GM21390 (cell line): Measurements from ENCODE around the gene MLH3.

ENCODE experiments used
- ATAC-seq: cut with Tn5 transposase; IDR thresholded peaks from one replicate; pipeline ENCODE4 v1.9.1; 2021; ENCODE audit not compliant: unreplicated experiment

MLH3 gene

DNA sequence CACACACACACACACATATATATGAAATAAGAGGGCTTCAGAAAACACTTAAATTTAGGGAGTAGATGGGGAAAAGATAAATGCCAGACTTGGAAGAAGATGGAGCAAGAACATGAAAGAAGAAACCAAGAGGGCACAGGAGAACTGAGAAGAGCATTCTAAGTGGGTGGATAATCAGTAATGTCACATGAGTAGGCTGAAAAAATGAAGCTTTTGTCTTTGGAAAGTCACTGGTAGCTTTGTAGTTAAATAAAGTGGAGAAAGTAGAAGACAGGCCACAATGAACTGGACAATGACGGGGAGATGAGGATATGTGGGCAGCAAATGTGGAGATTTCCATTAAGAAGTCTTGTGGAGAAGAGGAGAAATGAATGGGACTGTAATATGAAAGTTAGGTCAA lies 15.9 kb upstream of the MLH3 start:
- ATAC-seq, result no peak

DNA sequence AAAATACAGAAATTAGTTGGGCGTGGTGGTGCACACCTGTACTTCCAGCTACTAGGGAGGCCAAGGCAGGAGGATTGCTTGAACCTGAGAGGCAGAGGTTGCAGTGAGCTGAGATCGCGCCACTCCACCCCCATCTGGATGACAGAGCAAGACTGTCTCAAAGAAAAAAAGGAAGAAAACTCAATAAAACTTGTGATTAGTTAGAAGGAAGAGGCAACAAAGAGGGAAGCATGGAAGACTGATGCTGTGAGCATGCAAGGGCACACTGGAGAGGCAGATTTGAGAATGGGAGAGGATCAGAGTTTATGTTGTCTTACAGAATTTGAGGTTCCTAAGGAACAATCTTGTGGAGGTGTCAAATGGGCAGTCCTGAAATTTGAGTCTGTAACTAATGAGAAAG lies 15.4 kb upstream of the MLH3 start:
- ATAC-seq, result no peak

DNA sequence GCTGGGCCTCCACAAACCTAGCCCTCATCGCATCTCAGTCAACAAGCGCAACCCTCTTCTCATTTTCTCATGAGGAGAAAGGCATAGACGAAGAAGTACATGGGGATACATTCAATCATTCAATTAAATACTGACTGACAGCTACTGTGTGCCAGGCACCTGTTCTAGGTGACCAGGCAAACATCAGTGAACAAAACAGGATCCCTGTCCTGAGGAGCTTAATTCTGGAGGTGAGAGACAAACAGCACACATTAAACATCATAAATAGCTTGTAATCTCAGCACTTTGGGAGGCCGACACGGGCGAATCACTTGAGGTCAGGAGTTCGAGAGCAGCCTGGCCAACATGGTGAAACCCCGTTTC lies 12.9 kb upstream of the MLH3 start:
- ATAC-seq, result no peak

DNA sequence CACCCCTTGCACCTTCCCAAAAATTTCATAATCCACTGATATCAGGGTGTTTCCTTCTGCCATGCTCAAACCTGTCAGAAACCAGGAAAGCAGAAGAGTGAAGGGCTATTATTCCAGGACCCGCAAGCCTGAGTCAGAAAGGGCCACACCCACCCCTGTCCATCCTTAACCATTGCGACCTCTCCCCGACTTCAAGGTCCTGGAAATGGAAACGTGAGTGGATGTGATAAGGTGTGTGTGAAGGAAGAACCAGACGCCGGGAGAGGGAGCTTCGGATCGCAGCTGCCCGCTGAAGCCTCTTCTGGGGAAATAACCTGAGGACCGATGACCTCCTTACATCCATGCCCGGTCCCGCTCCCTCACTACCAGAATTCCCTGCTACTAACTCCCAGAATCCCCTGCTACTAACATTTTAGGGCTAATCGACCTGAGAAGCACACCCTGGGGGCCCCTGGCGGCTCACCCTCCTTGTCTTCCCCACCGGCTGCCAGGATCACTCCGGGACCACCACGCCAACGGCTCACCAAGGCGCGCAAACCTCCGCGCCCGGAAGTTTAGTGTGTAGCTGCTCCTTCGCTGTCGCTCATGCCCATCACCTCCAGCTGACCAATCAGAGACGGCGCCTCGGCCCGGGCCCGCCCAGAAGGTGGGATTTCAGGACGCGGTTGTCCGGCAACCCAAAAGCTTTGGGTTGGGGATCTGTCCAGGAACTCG lies 12.4 kb upstream of the MLH3 start, which contains the start of gene ACYP1:
Gene ACYP1, minus strand, starts transcription at position 534 of the 714 bp plus-strand sequence. Its CDS starts 471 bp downstream, at position 63.
- ATAC-seq, result peak; percentile 97

DNA sequence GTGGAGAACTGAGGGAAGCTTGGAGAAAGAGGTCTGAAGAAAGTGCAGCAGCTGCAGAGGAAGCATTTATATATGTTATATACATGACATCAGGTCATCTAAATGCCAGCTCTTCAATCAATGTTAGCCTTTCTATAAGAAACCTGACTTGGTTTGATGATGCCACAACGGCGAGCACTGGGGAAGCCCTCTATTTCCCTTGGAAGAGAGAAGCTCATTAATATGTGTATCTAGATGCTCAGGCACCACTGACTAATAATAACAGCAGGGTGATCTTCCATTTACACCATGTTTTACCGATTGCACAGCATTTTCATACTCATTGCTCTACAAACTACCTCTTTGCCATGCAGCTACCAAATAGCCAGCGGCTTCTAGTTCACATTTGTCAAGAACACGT lies 11.7 kb upstream of the MLH3 start:
- no peak for ATAC-seq

DNA sequence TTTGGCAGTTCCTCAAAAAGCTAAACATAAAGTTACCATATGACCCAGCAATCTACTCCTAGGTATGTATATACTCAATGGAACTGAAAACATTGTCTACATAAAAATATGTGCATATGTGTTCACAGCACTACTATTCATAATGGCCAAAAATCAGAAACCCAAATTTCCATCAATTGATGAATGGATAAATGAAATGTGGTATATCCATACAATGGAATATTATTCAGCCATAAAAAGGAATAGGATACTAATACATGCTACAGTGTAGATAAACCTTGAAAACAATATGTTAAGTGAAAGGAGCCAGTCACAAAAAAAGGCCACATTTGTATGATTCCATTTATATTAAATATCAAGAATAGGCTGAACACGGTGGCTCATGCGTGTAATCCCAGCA lies 9.2 kb upstream of the MLH3 start:
- no peak for ATAC-seq

DNA sequence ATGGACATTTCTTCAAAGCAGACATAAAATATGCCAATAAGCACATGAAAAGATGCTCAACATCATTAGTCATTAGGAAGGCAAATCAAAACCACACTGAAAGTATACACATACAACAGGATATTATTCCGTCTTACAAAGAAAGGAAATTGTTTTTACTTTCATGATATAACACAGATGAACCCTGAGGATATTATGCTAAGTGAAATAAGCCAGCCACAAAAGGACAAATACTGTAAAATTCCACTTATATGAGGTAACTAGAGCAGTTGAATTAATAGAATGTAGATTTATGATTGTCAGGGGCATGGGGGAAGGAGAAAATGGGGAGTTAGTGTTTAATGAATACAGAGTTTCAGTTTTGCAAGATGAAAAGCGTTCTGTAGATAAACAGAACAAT lies 8.4 kb upstream of the MLH3 start:
- no peak for ATAC-seq

DNA sequence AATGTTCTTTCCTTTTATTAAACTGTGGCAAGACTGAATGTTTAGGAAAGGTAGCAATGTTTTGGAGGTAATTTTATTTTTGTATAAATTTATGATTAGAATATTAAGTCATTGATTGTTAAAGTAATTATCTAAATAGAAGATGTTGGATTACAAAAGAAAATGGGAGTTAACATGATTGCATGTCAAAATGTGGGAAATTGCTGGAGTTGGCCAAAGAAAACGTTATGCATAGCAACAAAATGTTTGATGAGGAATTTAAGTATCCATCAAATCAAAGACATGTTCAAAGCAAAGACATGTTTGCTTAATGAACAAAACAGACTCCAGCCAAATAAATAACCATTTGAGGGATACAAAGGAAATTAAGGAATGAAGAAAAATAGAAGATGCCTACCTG lies 3.2 kb upstream of the MLH3 start:
- ATAC-seq, result no peak

DNA sequence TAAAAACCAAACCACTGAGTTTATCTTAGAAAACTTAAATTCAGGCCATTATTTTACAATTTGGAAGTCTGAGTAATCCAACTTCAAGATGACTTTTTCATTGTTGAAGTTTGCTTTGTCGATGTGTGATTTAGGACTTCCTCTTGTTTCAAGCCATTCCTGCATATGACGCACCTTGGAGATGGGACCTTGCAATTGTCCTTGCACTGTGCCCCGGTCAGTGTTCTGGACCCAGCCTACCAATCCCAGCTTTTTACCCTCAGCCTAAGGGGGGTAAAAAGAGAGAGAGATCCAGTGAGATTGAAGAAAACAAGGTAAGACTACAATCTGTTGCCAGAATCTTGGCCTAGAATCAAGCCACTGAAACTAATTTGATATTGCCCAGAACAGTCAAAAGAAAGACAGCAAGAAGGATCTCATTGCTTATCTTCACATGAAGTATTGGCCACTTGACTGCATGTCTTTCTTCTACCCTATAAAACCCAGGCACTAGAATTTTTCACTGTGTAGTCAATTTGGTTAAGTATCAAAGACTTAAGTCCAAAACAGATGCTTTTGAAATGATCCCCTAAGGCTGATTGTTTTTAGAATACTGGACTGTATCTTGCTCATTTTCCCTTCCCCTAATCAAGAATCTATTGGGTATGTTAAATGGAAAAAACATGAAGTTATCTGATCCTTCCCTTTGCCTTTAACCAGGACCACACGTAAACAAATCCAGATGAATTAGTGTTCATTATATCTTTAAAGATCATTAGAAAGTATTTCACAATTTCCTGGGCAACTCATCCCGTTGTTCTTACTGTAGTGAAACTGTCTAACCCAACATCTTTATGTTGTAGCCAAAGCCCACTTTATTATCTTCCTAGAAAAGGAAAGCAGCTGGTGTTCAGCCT lies 2.4 kb upstream of the MLH3 start:
- no peak for ATAC-seq

DNA sequence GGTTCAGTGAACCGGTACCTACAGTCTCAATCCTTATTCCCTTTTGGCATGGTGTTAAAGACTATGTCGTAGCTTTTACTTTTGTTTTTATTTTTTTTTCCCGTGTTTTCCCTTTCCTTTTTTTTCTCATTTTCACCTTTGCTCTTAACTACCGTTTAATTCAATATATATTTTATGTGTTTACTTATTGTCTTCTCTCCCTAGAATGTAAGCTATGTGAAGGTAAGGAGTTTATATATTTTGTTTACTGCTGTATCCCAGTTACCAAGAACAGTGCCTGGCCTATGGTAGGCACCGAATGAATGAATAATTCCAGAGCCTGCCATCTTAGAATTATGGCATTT lies 261 bp upstream of the MLH3 start:
- no peak for ATAC-seq

DNA sequence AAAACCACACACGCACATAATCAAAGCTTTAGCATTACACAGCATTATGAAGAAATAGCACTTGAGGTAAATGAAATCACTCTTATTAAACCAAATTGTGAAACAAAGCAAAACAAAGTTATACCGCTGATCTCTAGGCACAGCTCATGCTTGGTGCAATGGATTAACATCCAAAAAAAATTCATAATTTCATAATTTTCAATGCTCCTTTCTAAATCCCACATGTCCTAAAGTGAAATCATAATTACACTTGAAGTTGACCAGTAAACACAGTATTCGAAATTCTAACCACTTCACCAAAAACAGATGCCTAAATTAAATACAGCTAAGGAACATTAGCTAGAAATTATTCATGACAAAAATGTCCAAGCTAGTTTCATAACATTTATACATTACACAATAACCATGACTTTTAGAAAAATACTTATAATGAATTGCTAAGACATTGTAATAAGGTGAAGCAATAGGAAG lies 1.5 kb downstream of the MLH3 start:
- ATAC-seq, result no peak

DNA sequence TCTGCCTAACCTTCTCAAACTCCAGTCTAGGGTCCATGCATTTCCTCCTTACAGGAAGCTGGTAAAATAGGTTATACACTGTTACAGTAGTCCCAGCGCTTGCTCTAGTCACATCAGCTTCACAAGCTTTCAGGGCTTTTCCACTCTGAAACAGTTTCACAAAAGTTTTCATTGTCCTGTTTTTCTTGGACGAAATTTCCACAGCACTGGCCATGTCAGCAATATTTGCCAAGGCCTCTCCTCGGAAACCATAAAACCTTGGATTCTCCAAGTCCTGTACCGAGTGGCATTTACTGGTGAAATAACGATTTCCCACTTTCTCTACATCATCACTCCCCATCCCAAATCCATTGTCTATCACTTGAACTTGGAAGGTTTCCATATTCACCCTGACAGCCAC lies 2.1 kb downstream of the MLH3 start:
- no peak for ATAC-seq

DNA sequence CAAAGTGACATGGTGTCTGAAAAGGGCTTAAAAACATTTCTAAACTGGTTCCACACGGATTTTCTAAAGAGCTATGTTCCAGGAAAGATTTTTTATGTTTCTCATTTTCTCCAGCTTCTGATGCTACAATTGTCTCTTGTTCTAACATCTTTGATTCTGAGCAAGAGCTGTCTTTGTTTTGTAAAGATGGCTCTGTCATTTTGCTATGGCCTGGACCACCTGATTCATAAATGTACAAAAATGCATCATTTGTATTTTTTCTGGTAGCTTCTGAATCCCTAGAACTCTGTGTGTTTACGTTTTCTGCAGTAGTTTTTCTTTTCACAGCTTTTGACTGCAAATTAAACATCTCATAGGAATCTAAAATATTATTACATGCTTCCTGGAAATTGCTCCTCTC lies 3.2 kb downstream of the MLH3 start:
- no peak for ATAC-seq

DNA sequence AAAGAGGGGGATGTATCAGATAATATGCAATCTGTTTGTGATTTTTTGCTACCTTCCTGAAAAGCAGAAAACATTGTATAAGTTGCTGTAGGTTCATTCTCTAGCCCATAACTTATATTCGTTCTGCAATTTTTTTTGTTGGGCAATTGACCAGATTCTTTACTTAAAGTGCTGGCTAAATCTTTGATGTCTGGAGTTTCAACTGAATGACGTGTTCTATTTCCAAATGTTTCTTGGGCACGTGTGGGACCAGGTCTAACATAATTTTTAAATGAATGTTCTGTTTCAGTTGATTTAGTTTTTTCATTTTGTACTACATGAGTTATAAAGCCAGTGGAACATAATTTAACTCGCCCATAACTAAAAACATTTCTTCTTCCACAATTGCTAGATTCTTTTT lies 3.8 kb downstream of the MLH3 start:
- no peak for ATAC-seq

DNA sequence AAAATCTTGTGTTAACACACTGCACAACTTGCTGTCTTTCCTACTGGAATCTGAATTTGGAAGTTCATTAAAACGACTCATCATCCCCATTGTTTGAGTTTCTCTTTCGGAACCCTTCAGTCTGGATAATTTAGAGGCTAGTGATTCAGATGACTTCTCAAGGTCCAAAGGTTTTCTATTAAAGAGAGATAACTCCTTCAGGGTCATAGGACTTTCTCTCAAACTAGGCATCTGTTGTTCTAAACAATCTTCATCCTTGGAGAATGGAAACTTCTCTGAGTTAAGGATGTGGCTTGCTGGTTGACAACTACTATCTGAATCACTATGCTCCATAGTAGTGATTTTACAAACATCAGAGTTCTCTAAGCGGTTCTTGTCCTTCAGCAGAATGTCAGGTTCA lies 4.4 kb downstream of the MLH3 start:
- ATAC-seq, result no peak

DNA sequence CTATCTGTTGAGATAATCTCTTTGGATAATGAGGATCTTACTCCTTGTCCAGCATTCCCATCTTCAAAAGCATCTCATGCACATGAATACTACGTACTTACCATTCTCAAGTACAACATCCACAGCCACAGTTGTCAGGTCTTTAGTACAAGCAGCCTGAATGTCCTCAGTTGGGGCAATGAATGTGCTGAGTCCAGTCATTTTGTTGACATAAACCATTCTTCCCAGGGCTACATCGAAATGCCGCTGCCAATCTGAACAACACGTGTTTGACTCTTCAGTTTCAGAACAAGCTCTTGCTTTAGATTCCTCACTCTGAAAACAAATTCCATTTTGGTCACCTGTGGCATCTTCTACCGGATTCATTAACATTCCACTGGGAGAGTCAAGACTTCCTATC lies 5.0 kb downstream of the MLH3 start:
- ATAC-seq, result no peak

DNA sequence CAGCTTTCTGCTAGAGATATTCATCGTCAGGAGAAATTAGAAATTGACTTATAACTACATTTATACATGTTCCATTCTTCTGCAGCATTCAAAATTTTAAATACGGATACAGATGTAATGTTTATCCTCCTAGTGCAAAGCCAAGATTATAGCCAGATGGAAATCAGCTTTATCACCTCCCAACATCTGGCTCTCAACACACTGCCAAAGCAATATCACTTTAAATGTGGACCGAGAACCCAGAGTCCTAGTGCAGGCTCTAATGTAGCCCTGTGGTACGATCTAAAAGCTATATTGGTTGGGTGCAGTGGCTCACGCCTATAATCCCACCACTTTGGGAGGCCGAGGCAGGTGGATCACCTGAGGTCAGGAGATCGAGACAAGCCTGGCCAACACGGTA lies 6.5 kb downstream of the MLH3 start:
- no peak for ATAC-seq

DNA sequence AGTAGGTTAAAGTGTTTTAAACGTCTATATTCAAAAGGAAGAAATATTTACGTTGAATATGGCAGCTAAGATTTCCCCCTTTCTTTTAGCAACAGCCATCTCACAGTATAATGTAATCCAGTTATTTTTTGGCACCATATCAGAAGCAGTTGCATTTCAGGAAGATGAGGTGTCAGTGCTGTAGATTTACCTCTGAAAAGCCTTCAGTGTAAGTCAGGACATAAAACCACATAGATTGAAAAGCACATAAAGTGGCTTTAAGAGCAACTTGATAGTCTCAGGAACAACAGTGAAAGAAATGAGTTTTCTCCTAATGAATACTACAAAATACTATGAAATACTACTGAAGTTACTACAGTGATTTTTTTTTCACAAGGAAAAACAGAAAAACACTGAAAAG lies 6.9 kb downstream of the MLH3 start:
- no peak for ATAC-seq

DNA sequence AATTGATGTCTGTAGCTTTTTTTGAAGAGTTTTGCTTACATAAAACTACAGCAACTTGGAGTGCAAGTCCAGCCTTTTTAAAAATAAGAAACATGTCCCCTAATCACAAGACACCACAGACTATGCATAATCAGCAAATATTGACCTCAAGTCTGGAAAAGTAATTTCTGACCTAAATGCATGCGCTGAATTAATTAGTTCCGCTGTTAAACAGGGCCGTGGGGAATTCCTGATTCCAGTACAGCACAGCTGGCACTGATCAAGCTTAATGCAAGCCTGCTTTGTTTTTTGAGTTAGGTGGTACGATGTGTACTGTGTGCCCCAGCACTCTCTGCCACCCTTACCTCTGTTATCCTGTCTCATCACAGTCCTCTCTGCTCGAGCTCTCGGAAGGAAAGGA lies 9.2 kb downstream of the MLH3 start:
- ATAC-seq, result no peak

DNA sequence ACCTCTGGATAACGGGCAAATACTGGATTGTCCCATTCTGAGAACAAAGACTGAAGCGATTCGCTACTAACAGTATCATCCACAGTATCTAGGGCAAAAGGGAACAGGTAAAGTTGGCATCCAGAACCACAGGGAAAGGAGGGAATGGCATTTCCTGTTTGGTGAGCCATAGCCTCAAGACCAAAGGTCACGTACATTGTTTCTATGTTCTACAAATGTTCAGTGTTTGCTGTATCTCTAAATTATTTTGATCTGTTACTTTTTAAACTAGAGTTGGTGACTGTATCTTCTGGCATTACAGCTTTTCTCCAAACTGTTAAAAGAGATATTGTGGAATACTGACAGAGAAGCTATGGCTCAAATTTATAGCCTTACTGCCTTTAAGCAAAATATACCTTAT lies 9.7 kb downstream of the MLH3 start:
- ATAC-seq, result no peak

DNA sequence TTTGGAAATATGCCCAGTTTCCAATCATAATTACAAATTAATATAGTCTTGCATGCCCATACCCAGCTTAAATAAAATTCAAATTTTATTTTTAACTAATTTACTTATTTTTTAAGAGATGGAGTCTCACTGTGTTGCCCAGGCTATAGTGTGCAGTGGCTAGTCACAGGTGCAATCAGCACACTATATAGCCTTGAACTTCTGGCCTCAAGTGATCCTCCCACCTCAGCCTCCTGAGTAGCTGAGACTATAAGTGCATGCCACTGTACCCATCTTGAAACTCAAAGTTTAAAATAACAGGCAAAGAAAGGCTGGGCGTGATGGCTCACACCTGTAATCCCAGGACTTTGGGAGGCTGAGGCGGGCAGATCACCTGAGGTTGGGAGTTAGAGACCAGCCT lies 10.3 kb downstream of the MLH3 start:
- ATAC-seq, result no peak

DNA sequence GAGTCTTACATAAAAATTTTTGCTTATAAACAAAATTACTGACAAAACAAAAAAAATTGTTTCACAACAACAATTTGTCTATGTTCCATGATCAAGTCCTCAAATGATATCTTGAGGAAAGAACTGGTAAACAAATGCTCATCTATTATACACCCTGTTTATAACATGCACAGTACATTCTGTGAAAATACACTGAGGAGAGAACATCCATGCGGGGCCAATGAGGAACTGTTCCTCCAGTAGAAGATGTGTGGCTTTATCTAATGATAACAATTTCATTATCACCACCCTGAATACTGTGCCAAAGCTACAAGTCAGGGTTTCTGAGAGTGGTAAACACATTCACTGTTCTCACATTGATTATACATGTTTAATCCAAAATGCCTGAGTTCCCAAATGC lies 10.8 kb downstream of the MLH3 start:
- no peak for ATAC-seq

DNA sequence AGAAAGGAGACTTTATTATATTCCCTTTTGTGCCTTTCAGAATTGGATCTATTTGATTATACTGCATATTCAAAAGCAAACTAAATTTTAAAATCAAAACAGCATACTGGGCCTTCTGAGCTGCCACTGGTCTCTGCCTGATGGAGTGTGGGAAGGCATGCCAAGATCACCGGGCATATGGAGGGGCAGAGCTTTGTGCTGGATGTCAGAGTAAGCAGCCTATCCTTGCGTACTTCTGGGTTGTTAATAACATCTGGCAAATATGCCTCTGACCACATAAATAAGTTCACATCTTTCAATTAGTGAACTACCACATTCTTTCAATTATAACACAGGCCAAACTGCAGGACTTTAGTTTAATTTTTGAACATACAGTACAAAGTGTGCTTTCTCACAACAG lies 18.3 kb downstream of the MLH3 start:
- ATAC-seq, result no peak
